Measurements from ENCODE around the gene AGBL4. TPM values are rescaled to one million over a fixed set of nuclear protein-coding genes. Genes with fewer than 3 reads are reported as not detected.

The AGBL4 gene
- total RNA-seq, 2 donors from 2014 or later: 0.40 to 5.5 TPM

GRCh38 chr1:48761986-48762385 lies 1261.8 kb downstream of the AGBL4 start:
- no peaks in the 10 kb centered on the region for H3K9me3 Mint-ChIP-seq
- H3K4me1 Mint-ChIP-seq: no peaks in the 10 kb centered on the region
- Histone ChIP-seq H3K9ac (ENCODE audit: extremely low read depth, low read length, poor library complexity, severe bottlenecking) (no peak overlapping the region), H3K4me3 (ENCODE audit: low read length) (no peak overlapping the region), H3K36me3 (ENCODE audit: control insufficient read depth, insufficient read depth, low read length) (peaks cover 4% of the 10 kb centered on the region), H3K9me3 (ENCODE audit: control insufficient read depth, low read length) (no peaks in the 10 kb centered on the region), H3K4me1 (ENCODE audit: control insufficient read depth, insufficient read depth, low read length) (no peaks in the 10 kb centered on the region), H3K27ac (ENCODE audit: low read depth, low read length) (no peak overlapping the region), H3K27me3 (ENCODE audit: control insufficient read depth, insufficient read depth, low read length, poor library complexity, severe bottlenecking) (no peaks in the 10 kb centered on the region)
- WGBS, 2 experiments (ENCODE audit: insufficient coverage in 1 of 2, insufficient read length in 1 of 2): 81 to 92% methylated on average over 2 to 7 of the region's 7 CpGs
- H3K27ac Mint-ChIP-seq: no peak overlapping the region
- H3K36me3 Mint-ChIP-seq (ENCODE audit: low read depth): peaks cover 18% of the 10 kb centered on the region
- no peaks in the 10 kb centered on the region for H3K27me3 Mint-ChIP-seq (ENCODE audit: insufficient read depth)
- DNase-seq: no peak
- TF ChIP-seq CTCF (conservative IDR thresholded peaks at IDR 0.05): no peak
- H3K4me3 Mint-ChIP-seq: no peak overlapping the region

DNA sequence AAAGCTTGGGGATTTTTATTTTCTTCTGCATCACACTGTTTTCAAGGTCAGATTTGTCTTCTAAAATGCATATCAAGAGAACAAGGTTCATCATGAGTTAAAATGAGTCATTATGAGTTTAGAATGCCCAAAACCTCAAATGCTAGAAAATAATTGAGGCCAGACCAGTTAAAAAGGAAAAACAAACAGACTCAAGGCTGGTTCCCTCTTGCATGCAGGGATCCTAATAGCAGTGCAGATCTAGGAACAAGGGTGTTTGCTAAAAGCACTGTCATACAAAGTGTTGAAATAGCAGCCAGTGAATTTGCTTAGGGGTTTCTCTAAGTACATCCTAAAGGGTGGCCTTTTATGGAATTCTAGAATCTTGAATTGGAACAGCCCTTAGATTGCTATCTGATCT lies 1262.3 kb downstream of the AGBL4 start:
- Mint-ChIP-seq H3K27me3 (ENCODE audit: insufficient read depth) (no peaks in the 10 kb centered on the region), H3K4me3 (no peak overlapping the region), H3K4me1 (peaks cover 3% of the 10 kb centered on the region), H3K36me3 (ENCODE audit: low read depth) (peaks cover 18% of the 10 kb centered on the region), H3K27ac (no peak overlapping the region), H3K9me3 (no peaks in the 10 kb centered on the region)
- Histone ChIP-seq H3K9me3 (ENCODE audit: control insufficient read depth, low read length) (no peaks in the 10 kb centered on the region), H3K27ac (ENCODE audit: low read depth, low read length) (no peak overlapping the region), H3K27me3 (ENCODE audit: control insufficient read depth, insufficient read depth, low read length, poor library complexity, severe bottlenecking) (no peaks in the 10 kb centered on the region), H3K4me3 (ENCODE audit: low read length) (no peak overlapping the region), H3K4me1 (ENCODE audit: control insufficient read depth, insufficient read depth, low read length) (no peaks in the 10 kb centered on the region), H3K36me3 (ENCODE audit: control insufficient read depth, insufficient read depth, low read length) (peaks cover 4% of the 10 kb centered on the region), H3K9ac (ENCODE audit: extremely low read depth, low read length, poor library complexity, severe bottlenecking) (no peak overlapping the region)
- DNase-seq: no peak
- TF ChIP-seq CTCF (conservative IDR thresholded peaks at IDR 0.05): no peak

GRCh38 chr1:48760857-48761256 lies 1262.9 kb downstream of the AGBL4 start:
- no peak for DNase-seq
- H3K36me3 ChIP-seq (ENCODE audit: control insufficient read depth, insufficient read depth, low read length): peaks cover 4% of the 10 kb centered on the region
- no peaks in the 10 kb centered on the region for H3K4me1 ChIP-seq (ENCODE audit: control insufficient read depth, insufficient read depth, low read length)
- H3K4me1 Mint-ChIP-seq: peaks cover 3% of the 10 kb centered on the region
- no peak for TF ChIP-seq CTCF (conservative IDR thresholded peaks at IDR 0.05)
- H3K9me3 Mint-ChIP-seq: no peaks in the 10 kb centered on the region
- H3K9me3 ChIP-seq (ENCODE audit: control insufficient read depth, low read length): no peaks in the 10 kb centered on the region
- H3K9ac ChIP-seq (ENCODE audit: extremely low read depth, low read length, poor library complexity, severe bottlenecking): no peak overlapping the region
- H3K36me3 Mint-ChIP-seq (ENCODE audit: low read depth): peaks cover 18% of the 10 kb centered on the region
- no peak overlapping the region for H3K27ac ChIP-seq (ENCODE audit: low read depth, low read length)
- WGBS, 2 experiments (ENCODE audit: insufficient coverage in 1 of 2, insufficient read length in 1 of 2): 94% methylated on average over 6 to 7 of the region's 7 CpGs
- no peak overlapping the region for H3K27ac Mint-ChIP-seq
- H3K4me3 Mint-ChIP-seq: no peak overlapping the region
- no peak overlapping the region for H3K4me3 ChIP-seq (ENCODE audit: low read length)
- H3K27me3 ChIP-seq (ENCODE audit: control insufficient read depth, insufficient read depth, low read length, poor library complexity, severe bottlenecking): no peaks in the 10 kb centered on the region
- no peaks in the 10 kb centered on the region for H3K27me3 Mint-ChIP-seq (ENCODE audit: insufficient read depth)
